HG03064 (cell line): ENCODE results near the gene GDA.
"Not testable (repeated sequence)": the region's sequence is repeated elsewhere in the genome, so short reads cannot be mapped to it uniquely, and the experiment has no call there.

Source experiments
- ATAC-seq: cut with Tn5 transposase; IDR thresholded peaks from one replicate; pipeline ENCODE4 v1.9.1; 2021; ENCODE audit warnings: low read depth; ENCODE audit not compliant: unreplicated experiment

The GDA gene

DNA sequence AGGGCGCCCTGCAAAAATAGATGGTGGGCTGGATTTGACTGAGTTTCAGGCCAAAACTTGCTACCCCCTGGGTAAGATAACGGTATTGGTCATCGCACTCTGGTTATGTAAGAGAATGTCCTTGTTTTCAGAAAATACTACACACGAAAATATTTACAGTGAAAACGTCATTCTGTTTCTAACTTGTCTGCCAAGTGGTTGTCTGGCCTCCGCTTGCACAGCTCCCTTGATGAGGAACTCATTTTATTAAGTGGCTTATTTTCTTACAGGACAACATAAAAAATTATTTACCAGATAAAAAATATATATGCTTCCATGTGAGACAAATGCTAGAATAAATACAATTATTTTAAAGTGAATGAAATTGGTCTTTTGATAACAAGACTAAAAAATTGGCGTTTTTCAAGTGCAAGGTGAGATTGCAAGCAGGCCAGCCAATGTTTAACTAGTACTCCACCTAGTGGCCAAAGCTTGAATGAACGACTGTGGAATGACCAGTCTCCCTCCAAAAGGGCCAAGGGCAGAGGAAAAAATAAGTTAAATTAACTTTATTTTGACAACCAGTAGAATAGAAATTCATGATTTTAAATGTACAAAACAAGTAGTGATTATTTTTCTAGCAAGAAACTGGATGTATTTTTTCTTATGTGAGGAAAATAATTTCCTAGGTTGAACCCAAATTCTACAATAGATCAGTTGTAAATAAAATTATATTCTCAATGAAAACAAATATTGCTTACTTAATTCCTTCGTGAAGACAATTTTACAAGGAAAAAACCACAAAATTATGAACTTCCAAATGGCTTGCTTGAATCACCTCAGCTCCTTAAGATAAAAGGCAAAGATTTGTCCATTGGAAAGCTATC is 122.6 kb downstream of the GDA start:
- ATAC-seq = no peak

DNA sequence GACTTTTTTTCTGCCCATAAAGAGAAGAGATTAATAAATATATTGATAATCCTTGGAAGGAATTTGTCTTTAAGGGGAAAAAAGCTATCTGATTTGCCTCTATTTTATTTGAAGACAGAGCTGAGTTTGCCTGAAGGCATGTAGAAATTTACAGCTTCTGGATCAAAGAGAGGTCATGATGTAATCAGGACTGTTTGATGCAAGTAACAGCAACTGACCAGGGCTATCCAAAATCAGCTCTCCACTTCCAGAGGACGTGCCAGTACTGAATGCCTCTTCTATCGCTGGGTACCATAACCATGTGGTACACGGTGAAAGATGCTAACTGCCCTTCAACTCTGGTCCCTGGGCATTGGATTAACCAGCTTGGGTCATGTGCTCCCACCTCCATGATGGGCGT is 125.2 kb downstream of the GDA start:
- no peak for ATAC-seq

DNA sequence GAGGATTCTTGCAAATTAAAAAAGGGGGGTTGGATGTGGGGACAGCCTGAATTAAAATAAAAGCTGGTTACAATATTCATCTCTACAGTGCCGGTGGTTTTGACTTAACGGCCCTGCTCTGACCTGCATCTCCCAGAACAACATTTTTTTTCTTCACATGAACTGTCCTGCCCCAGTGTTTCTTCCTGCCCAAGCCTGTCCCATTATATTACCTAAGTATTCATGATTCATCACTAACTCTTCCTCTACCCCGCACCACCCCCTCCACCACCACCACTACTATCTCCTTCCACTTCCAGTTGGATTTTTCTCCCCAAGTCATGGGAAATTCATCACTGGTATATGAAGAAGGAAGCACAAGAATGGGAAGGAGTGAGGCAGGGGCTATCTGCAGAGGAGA is 125.7 kb downstream of the GDA start:
- ATAC-seq = no peak

DNA sequence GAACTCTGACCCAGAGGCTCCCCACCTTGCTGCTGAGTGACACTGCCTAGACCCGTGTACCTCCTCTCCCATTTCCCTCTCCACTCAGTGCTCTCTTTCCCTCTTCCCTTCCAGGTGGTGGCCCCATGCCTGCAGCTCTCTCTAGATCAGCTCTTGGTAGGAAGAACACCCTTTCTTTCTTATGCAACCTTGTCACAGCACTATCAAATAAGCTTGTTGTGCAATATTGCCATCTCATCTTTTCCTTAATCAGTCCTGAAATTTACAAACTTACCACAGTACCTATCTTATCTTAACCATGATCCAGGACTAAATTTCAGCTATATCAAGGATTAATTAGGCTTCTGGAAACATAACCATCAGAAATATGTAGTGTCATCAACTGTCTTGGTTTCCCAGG is 127.2 kb downstream of the GDA start:
- ATAC-seq = no peak

DNA sequence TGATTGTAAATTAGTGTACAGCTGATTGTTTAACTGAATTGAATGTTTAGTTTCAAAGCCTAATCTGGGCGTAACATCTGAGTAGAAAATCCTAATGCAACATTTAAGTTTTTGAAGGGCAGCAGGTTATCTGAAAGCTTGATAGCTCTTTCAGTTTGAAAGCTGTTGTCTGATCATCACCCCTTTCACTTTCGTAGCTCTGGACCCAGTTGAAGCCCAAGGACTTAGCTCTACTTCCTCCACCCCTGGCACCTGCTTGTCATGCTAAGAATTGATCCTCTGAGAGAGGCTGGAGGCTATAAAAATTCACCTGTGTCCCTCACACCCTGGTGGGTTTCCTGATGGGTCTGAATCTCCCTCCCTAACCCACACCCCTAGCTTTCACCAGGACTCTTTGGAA is 129.7 kb downstream of the GDA start:
- no peak for ATAC-seq

DNA sequence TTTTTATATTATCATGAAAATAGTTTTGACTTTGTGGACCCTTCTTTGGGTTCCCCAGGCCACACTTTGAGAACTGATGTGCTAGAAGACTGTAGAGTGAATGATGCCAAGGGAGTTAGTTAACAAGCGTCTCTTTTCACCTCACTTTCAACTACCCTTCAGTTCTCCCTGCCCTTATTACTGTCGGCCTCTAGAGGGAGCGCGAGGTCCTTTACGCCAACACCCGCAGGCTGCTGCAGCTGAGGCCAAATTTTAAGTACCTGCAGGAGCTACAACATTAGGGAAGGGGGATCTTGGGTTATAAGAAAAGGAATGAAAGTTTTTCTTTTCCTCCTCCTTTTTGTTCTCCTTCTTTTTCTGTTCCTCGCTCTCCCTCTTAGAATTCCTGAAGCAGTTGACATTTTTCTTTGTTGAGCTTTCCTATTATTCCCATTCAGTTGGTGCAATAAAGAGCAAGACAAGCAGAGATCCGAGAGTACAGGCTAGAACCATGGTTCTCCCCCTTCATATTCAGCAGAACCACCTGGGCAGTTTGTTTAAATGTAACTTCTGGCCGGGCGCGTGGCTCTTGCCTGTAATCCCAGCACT is 131.8 kb downstream of the GDA start:
- ATAC-seq = peak; percentile 78

DNA sequence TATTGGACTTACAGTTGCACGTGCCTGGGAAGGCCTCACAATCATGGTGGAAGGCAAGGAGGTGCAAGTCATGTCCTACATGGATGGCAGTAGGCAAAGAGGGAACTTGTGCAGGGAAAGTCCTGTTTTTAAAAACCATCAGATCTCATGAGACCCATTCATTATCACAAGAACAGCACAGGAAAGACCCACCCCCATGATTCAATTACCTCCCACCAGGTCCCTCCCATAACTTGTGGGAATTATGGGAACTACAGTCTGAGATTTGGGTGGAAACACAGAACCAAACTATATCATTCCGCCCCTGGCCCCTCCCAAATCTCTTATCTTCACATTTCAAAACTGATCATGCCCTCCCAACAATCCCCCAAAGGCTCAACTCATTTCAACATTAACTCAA is 140.2 kb downstream of the GDA start:
- ATAC-seq = no peak

DNA sequence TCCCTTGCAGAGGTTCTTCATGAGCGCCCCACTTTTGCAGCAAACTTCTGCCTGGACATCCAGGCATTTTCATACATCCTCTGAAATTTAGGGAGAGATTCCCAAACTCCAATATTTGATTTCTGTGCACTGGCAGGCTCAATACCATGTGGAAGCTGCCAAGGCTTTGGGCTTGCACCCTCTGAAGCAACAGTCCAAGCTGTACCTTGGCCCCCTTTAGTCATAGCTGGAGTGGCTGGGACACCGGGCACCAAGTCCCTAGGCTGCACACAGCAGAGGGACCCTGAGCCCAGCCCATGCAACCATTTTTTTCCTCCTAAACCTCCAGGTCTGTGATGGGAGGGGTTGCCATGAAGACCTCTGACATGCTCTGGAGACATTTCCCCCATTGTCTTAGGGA is 141.1 kb downstream of the GDA start:
- no peak for ATAC-seq

DNA sequence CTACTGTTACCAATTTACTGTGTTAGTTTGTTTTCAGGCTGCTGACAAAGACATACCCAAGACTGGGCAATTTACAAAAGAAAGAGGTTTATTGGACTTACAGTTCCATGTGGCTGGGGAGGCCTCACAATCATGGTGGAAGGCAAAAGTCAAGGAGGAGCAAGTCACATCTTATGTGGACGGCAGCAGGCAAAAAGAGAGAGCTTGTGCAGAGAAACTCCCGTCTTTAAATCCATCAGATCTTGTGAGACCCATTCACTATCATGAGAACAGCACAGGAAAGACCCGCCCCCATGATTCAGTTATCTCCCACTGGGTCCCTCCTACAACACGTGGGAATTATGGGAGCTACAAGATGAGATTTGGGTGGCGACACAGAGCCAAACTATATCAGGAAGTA is 142.3 kb downstream of the GDA start:
- ATAC-seq = not testable (repeated sequence)

DNA sequence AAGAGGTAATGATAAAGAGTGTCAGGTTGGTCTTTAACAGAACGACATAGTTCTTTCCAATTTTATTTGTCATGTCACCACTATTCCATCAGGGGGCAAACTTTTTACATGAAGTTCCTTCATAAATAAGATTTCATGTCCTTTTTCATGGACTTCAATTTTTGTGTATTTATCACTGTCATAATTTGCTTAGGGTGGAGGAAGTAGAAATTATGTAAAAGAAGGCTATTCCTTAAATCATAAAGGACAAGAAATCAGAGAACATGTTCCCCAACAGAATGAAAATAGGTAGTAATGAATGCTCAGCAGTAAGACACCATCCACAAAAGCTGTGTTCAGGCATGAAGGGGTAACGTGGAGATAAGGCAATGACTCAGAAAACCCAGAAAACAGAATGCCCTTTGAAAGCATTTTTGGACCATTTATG is 143.0 kb downstream of the GDA start:
- ATAC-seq = no peak

DNA sequence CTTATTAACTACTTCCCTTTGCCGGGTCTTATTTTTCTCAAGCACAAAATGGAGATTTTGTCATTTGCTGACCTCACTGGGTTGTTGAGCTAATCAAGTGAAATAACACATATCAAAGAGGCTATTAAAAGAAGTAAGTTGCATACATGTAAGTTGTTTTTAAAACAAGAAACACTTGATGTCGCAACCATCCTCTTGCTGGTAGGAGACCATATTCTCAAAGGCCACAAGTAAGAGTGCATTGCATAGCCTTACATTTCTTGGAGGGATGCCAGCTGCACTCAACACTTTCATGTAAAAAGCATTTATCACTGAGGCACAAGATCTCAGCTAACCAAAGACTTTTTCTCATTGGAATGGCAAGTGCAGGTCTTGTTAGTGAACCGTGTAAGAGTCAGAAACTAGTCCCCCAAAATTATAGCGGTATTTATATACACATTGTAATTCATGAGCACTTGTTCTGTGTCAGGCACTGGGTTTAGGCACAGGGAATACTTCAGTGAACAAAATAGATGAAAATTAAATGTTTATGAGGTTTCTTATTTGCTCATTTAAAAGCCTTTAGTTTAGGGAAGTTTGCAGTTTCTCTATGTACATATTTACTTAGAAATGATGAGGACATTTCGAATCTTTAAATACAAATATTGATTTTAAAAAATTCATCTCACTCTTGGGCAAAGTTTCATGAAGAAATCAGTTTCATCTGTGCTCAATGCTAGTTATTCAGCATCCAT is 143.8 kb downstream of the GDA start:
- no peak for ATAC-seq

DNA sequence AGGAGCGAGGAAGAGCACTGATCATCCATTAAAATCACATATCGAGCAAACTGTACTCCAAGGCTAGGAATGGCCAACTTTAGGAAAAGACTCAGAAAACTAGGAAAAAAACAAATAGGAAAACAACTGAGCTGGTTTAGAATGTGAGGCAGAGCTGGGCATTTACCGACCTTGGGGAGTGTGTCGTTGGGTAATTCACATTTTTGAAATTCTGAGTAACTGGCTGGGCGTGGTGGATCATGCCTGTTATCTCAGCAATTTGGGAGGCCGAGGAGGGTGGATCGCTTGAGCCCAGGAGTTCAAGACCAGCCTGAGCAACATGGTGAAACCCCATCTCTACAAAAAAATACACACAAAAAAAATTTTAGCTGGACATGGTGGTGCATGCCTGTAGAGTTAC is 145.7 kb downstream of the GDA start:
- no peak for ATAC-seq

DNA sequence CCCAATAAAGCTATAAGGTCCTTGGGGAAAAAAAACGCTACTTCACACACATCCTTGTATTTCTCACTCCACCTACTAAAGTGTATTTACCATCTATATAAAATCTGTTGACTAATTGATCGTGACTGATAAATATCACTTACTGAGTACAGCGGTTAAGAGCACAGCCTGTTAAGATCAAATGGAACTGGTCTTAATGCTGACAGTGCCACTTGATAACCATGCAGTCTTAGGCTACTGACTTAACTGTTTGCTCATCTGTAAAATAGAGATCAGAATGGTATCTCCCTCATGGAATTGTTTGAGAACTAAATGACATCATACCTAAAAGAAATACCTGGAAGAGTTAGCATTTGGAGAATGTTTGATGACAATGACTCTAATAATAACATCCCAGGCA is 148.3 kb downstream of the GDA start:
- no peak for ATAC-seq

DNA sequence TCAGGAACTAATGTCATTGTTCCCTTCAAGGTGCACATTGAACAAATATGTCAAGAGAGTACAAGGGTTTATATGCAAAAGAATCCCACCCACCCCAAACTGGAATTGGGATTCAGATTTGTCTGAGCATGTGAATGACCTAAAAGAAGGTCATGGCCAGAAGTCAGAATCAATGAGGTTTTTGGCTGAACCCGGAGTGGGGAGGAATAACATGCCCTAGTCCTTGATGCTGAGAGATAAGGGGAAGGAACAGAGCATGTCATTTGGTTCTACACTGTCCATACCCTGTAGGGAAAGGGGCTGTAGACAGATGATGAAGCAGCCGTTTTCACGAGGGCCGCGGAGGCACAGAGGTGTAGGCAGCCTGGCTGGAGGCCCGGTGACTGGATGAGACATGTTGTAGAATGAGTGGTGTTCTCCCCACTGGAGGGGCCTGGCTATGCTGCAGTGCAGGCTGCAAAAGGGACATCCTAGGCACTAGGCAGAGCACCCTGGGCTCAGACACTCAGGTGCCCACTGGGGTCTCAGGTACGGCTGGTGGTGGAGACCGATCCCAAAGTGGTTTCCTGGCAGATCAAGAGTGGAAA is 149.9 kb downstream of the GDA start:
- ATAC-seq = no peak

DNA sequence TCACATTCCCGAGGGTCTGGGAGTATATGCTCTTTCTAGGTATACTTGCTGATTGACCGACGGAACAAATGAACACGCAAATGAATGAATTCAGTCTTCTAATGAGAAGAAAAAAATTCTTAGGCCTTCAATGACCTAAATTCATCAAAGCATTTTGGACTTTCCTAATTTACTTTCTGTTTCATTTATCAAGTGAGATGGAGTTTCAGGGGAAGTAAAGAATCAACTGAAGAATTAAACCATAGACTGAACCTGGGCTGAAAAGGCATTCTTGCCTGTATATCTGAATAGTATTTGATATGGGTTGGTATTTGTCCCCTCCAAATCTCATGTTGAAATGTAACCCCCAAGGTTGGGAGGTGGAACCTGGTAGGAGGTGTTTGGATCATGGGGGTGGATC is 151.6 kb downstream of the GDA start:
- ATAC-seq = no peak
